OCI-LY3 (cell line): Measurements from ENCODE around the gene KRT73.

Source experiments
- H2AFZ ChIP-seq: fragments of 200-600, 300-600 bp; shearing (Covaris generic); 2 replicates; pipeline ENCODE4 v1.6.0; 2014; ENCODE audit warnings: antibody characterized with exemption, low read depth, low read length
- H3K27ac ChIP-seq: fragments of 200-600, 300-600 bp; sonication (generic); 2 replicates; pipeline ENCODE4 v1.5.1; 2014; ENCODE audit warnings: mild to moderate bottlenecking, low read length, moderate library complexity, mixed read lengths
- H3K27me3 ChIP-seq: fragments of 200-600, 300-600 bp; sonication (generic); 2 replicates; pipeline ENCODE4 v1.6.1; 2014; ENCODE audit warnings: low read depth, low read length, mixed read lengths
- H3K36me3 ChIP-seq: fragments of 200-600, 300-600 bp; sonication (generic); replicated peaks from 2 replicates; pipeline ENCODE3; 2014; ENCODE audit warnings: low read depth, low read length, mixed read lengths
- H3K4me1 ChIP-seq: fragments of 300-600, 200-600 bp; sonication (generic); 2 replicates; pipeline ENCODE4 v1.6.1; 2014; ENCODE audit warnings: low read length, mixed read lengths
- H3K4me2 ChIP-seq: fragments of 200-600, 300-600 bp; sonication (generic); 2 replicates; pipeline ENCODE4 v1.6.1; 2014; ENCODE audit warnings: low read length, mixed read lengths
- H3K4me3 ChIP-seq: fragments of 300-600, 200-600 bp; sonication (generic); 2 replicates; pipeline ENCODE4 v1.5.1; 2014; ENCODE audit warnings: antibody characterized with exemption, mild to moderate bottlenecking, low read length, moderate library complexity
- H3K79me2 ChIP-seq: fragments of 300-600, 200-600 bp; shearing (Covaris generic); 2 replicates; pipeline ENCODE4 v1.6.1; 2014; ENCODE audit warnings: mild to moderate bottlenecking, low read length, mixed read lengths
- H3K9ac ChIP-seq: fragments of 300-600, 200-600 bp; shearing (Covaris generic); 2 replicates; pipeline ENCODE4 v1.6.0; 2014; ENCODE audit warnings: mild to moderate bottlenecking, low read length, moderate library complexity
- H3K9me3 ChIP-seq: fragments of 200-600, 300-600 bp; shearing (Covaris generic); 2 replicates; pipeline ENCODE4 v1.6.1; 2014; ENCODE audit warnings: low read length, mixed read lengths; ENCODE audit not compliant: insufficient read depth
- H4K20me1 ChIP-seq: fragments of 200-600, 300-600 bp; sonication (generic); 2 replicates; pipeline ENCODE4 v1.6.1; 2016; ENCODE audit warnings: low read length, mixed read lengths; ENCODE audit not compliant: insufficient read depth
- EZH2phosphoT487 ChIP-seq: fragments of 200-600 bp; shearing (Covaris generic); IDR thresholded peaks from 2 replicates; pipeline ENCODE4 v1.6.1; 2018; ENCODE audit warnings: antibody characterized with exemption, mixed run types, low read depth
- TF ChIP-seq, protein P1 (sequence below): fragments of 200-600, 300-600 bp; sonication (generic); IDR thresholded peaks from 2 replicates; pipeline ENCODE4 v1.5.1; 2014; ENCODE audit warnings: antibody characterized with exemption, low read length, low read depth

KRT73 gene

DNA sequence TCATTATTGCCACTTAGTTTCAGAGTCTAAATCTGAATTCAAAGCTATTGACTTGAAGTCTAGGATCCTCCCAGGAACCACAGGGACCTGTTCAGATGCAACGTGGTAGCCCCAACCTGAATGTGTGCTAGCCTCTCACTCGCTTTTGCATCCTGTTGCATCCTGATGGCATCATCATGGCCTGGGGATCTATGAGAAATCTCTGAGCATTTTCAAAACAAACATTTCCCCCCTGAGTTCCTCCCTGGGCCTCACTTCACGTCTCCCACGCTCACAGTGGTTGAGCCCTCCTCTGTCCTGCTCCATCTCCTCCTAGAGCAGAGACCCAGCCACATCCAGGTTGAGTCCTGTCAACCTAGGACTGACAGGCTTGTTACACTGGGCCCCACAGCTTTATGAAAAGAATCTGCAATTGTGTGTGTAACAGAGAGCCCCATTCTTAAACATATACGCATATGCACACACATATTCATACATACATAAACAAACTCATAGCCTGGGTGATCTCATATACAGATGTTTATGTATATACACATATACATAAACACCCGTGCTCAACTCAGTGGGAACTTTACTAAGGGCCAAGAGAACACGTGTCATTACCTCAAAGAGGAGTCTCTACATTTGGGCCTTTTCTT, 11.7 kb downstream of the KRT73 start:
- H3K9me3 ChIP-seq: no peaks in the 10 kb centered on the region
- H3K27ac ChIP-seq: no peak overlapping the region
- no peaks in the 10 kb centered on the region for H4K20me1 ChIP-seq
- H3K4me1 ChIP-seq: no peaks in the 10 kb centered on the region
- H3K4me2 ChIP-seq: no peak overlapping the region
- no peak overlapping the region for H3K9ac ChIP-seq
- TF ChIP-seq, protein P1, sequence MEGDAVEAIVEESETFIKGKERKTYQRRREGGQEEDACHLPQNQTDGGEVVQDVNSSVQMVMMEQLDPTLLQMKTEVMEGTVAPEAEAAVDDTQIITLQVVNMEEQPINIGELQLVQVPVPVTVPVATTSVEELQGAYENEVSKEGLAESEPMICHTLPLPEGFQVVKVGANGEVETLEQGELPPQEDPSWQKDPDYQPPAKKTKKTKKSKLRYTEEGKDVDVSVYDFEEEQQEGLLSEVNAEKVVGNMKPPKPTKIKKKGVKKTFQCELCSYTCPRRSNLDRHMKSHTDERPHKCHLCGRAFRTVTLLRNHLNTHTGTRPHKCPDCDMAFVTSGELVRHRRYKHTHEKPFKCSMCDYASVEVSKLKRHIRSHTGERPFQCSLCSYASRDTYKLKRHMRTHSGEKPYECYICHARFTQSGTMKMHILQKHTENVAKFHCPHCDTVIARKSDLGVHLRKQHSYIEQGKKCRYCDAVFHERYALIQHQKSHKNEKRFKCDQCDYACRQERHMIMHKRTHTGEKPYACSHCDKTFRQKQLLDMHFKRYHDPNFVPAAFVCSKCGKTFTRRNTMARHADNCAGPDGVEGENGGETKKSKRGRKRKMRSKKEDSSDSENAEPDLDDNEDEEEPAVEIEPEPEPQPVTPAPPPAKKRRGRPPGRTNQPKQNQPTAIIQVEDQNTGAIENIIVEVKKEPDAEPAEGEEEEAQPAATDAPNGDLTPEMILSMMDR: no peak
- TF ChIP-seq EZH2phosphoT487: no peak
- no peak overlapping the region for H3K4me3 ChIP-seq
- H3K27me3 ChIP-seq: peaks cover 22% of the 10 kb centered on the region
- H2AFZ ChIP-seq: no peak overlapping the region
- H3K79me2 ChIP-seq: no peaks in the 10 kb centered on the region
- H3K36me3 ChIP-seq: no peaks in the 10 kb centered on the region

DNA sequence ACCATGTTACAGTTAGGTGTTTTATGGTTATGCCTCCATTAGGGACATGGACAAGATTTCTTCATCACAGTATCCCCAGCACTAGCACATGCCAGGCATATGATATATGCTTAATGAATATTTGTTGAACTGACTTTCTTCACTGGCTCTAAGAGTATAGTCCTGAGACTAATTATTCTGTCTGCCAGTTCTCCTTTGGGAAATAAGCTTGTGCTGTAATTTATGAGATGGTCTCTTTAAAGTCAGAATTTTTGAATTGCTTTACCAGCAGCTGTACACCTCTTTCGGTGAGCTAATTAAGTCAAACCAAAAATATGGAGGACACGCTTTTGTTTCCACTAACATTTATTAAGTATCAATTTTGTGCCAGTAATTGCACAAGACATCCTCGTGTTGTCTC, 12.3 kb downstream of the KRT73 start:
- Histone ChIP-seq H3K79me2 (no peaks in the 10 kb centered on the region), H3K4me3 (no peak overlapping the region), H3K27ac (no peak overlapping the region), H3K4me1 (no peaks in the 10 kb centered on the region), H3K4me2 (no peak overlapping the region), H4K20me1 (no peaks in the 10 kb centered on the region), H3K9ac (no peak overlapping the region), H3K36me3 (no peaks in the 10 kb centered on the region), H3K27me3 (peaks cover 17% of the 10 kb centered on the region), H2AFZ (no peak overlapping the region), H3K9me3 (no peaks in the 10 kb centered on the region)
- TF ChIP-seq, protein P1: no peak
- no peak for TF ChIP-seq EZH2phosphoT487

DNA sequence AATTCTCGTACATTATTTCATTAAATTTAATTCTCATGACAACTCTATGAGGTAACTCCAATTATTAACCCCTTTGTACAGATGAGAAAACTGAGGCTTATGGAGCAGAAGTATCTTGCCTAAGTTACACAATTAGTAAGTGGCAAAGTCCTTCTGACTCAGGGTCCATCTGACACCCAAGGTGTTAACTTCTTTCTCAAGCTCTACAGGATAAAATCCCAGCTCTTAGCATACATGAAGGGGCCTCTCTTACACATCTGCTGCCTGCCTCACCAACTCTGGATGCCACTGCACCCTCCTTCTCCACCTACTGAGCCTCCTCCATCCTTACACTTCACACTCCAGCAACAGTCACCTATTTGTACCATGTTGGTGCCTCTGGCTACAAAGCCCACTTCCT, 12.8 kb downstream of the KRT73 start:
- H3K27me3 ChIP-seq: peaks cover 15% of the 10 kb centered on the region
- TF ChIP-seq, protein P1: no peak
- no peak for TF ChIP-seq EZH2phosphoT487

DNA sequence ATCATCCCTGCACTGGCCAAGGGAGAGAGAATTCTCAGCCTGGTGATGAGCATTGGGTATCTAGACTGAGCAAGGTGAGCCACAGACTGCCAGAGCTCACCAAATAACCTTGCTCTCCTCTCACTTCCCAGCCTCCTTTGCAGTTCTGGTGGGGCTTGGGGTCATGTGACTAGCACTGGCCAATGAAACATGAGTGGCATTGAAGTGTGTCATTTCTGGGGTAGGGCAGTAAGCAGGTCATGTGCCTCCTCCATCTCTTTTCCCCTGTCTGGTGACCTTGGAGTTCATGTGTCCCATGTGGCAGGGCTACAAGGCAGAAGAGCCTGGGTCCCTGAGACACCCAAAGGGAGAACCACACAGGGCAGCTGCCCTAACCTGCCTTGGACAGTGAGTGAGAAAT, 13.5 kb downstream of the KRT73 start:
- Histone ChIP-seq H3K27me3 (peaks cover 18% of the 10 kb centered on the region), H2AFZ (no peak overlapping the region), H3K4me2 (no peak overlapping the region), H3K4me3 (no peak overlapping the region), H4K20me1 (no peaks in the 10 kb centered on the region), H3K27ac (no peak overlapping the region), H3K36me3 (no peaks in the 10 kb centered on the region), H3K79me2 (no peaks in the 10 kb centered on the region), H3K9me3 (no peaks in the 10 kb centered on the region), H3K4me1 (no peaks in the 10 kb centered on the region), H3K9ac (no peak overlapping the region)
- TF ChIP-seq, protein P1: no peak
- no peak for TF ChIP-seq EZH2phosphoT487

More for the DNA sequence above, 12.8 kb downstream of the KRT73 start:
- Histone ChIP-seq H4K20me1 (no peaks in the 10 kb centered on the region), H3K4me1 (no peaks in the 10 kb centered on the region), H3K9ac (no peak overlapping the region), H3K4me2 (no peak overlapping the region), H3K4me3 (no peak overlapping the region), H3K9me3 (no peaks in the 10 kb centered on the region), H3K27ac (no peak overlapping the region), H3K36me3 (no peaks in the 10 kb centered on the region), H2AFZ (no peak overlapping the region), H3K79me2 (no peaks in the 10 kb centered on the region)
